HG03432 (cell line): ENCODE data around the gene DBNDD2.

ENCODE experiments used
- ATAC-seq: cut with Tn5 transposase; IDR thresholded peaks from one replicate; pipeline ENCODE4 v1.9.1; 2021; ENCODE audit warnings: mild to moderate bottlenecking, moderate library complexity; ENCODE audit not compliant: unreplicated experiment

Gene DBNDD2

GRCh38 chr20:45378191-45378590 is 29.9 kb upstream of the DBNDD2 start, which contains the start of gene TP53TG5:
Gene TP53TG5, minus strand, starts transcription at chr20:45378325. Its CDS starts 89 bp downstream, at chr20:45378236.
- ATAC-seq = no peak

- no peak for ATAC-seq
These were observed 20.8 kb upstream of the DBNDD2 start for GRCh38 chr20:45387274-45387673.

GRCh38 chr20:45390931-45391330 is 17.2 kb upstream of the DBNDD2 start:
- no peak for ATAC-seq

- no peak for ATAC-seq
These were observed 16.5 kb upstream of the DBNDD2 start for GRCh38 chr20:45391559-45391958.

GRCh38 chr20:45392733-45393132 is 15.4 kb upstream of the DBNDD2 start:
- no peak for ATAC-seq

GRCh38 chr20:45394221-45395113 is 13.6 kb upstream of the DBNDD2 start:
- ATAC-seq = no peak

GRCh38 chr20:45395114-45395415 is 13.0 kb upstream of the DBNDD2 start:
- no peak for ATAC-seq

GRCh38 chr20:45399018-45399417 is 9.1 kb upstream of the DBNDD2 start:
- ATAC-seq = no peak

- no peak for ATAC-seq
These were observed 7.6 kb upstream of the DBNDD2 start for GRCh38 chr20:45400346-45401031.

GRCh38 chr20:45402946-45403345 is 5.1 kb upstream of the DBNDD2 start:
- ATAC-seq = no peak

- no peak for ATAC-seq
These were observed 3.7 kb upstream of the DBNDD2 start for GRCh38 chr20:45404438-45404837.

GRCh38 chr20:45405571-45406259 is 2.4 kb upstream of the DBNDD2 start:
- no peak for ATAC-seq

- ATAC-seq = no peak
These were observed 1.6 kb upstream of the DBNDD2 start for GRCh38 chr20:45406260-45407066.

- ATAC-seq = no peak
These were observed 883 bp upstream of the DBNDD2 start for GRCh38 chr20:45407067-45407745.

GRCh38 chr20:45408646-45409213 is 641 bp downstream of the DBNDD2 start:
- no peak for ATAC-seq

GRCh38 chr20:45409521-45410272 is 1.6 kb downstream of the DBNDD2 start:
- ATAC-seq = no peak

- ATAC-seq = no peak
These were observed 2.8 kb downstream of the DBNDD2 start for GRCh38 chr20:45410887-45411286.

GRCh38 chr20:45412653-45413052 is 4.6 kb downstream of the DBNDD2 start:
- ATAC-seq = no peak

GRCh38 chr20:45413479-45413878 is 5.4 kb downstream of the DBNDD2 start:
- ATAC-seq = no peak
